Renal cortex interstitium (tissue), 11 donors: ENCODE data around the gene SH2D5. TPM values are rescaled to one million over a fixed set of nuclear protein-coding genes. Genes with fewer than 3 reads are reported as not detected.
"Not testable (repeated sequence)": the region's sequence is repeated elsewhere in the genome, so short reads cannot be mapped to it uniquely, and the experiment has no call there.

ENCODE experiments used
- DNase-seq, 11 donors: peaks; one replicate each; pipeline ENCODE4 v3.0.0-alpha.2; 2013; ENCODE audit warnings: low read depth in 9 of 11, low spot score in 4 of 11; ENCODE audit errors: extremely low read depth in 1 of 11
- polyA plus RNA-seq, 3 donors: library from polyadenylated mRNA; unstranded; fragments of 120-200 nt; gene quantifications; one replicate each; pipeline ENCODE4 v1.2.1, GENCODE V29; 2013; ENCODE audit not compliant: insufficient read length in 3 of 3

SH2D5 gene
- polyA plus RNA-seq, 3 donors = 0.93 to 1.5 (median 1.4) TPM

DNA sequence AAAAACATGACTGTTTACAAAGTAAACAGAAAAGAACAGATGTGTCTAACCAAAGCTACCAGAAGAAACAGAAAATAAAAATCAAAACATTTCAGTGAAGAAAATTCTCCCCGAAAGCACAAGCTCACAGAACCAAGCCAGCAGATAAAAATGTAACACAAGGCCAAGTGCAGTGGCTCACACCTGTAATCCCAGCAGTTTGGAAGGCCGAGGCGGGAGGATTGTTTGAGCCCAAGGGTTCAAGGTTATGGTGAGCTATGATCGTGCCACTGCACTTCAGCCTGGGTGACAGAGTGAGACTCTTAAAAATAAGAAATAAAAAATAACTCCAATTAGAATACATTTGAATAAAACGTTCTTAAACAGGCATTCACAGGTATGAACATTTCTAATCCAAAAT is 52.2 kb downstream of the SH2D5 start:
- no peak for DNase-seq

DNA sequence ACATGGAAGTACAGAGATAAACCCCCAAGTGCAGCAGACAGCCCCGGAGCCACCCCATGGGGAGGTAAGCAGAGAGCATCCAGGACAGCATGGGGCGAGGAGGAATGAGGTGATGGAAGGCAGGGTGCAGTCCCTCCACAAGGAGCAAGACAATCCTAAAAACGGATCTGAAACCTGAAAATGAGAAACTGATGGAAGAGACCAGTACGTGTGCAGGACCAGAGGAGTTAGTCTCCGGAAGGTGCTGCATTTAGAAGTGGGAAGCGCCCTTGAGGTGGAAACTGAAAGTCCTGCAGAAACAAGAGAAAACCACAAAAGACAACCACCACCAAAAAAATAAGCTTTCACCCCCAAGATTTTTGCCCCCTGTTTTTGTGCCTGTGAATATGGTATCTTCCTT is 53.9 kb downstream of the SH2D5 start:
- no peak for DNase-seq

DNA sequence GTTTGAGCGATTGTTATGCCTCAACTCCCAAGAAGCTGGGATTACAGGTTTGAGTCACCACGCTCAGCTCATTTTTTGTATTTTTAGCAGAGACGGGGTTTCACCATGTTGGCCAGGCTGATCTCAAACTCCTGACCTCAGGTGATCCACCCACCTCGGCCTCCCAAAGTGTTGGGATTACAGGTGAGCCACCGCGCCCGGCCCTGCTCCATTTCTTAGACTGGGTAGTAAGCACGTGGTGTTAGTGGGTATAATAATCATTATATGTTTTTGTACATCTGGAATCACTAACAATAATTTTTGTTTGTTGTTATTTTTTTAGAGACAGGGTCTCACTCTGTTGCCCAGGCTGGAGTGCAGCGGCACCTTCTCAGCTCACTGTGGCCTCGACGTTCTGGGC is 58.9 kb downstream of the SH2D5 start:
- DNase-seq = not testable (repeated sequence)

DNA sequence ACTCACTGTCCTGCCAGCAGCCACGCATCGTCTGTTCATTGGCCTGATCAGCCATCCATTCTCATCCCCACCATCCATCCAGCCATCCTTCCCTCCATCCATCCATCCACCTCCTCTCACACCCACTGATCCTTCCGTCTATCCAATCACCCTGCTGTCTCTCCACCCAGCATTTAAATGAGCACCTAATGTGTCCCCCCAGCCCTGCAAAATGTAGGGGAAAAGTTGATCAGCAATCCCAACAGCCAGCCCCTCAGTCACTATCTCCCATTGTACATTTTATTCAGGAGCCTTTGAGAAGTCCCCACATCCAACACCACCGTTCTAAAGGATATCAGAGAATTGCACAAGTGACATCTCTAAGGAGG is 60.3 kb downstream of the SH2D5 start:
- no peak for DNase-seq

DNA sequence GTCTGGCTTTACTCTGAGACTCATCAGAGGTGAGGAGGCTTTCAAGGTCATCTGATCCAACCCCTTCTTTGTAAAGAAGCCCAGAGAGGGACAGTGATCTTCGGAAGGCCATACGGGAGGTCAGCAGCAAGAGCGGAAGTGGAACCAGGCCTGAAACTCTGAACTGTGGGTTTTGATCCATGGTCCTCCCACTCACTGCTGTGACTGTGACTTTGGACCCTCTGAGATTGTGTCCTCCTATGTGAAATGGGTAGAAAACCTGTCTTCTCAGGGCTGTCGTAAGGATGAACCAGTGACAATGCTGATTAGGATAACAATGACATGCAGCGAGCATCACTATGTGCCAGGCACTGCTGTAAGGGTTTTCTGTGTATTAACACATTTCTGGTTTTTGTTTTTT is 61.6 kb downstream of the SH2D5 start:
- DNase-seq = no peak

Other genes with a start within 250 kb of the SH2D5 start
- gene CAMK2N1, start 246.5 kb downstream of the SH2D5 start, polyA plus RNA-seq = 10 to 100 TPM; 67.5 to 90.2 (median 84.3) TPM
- 10 to 100 TPM; 30.4 to 39.7 (median 34.3) TPM for gene MUL1, start 224.6 kb downstream of the SH2D5 start, polyA plus RNA-seq
- 1 to 10 TPM in 2 of 3 donors, under 1 TPM in 1; 0.79 to 2.1 (median 1.6) TPM for gene FAM43B, start 180.1 kb downstream of the SH2D5 start, polyA plus RNA-seq
- 1 to 10 TPM; 4.5 to 6.1 (median 5.7) TPM for gene CDA, start 143.6 kb downstream of the SH2D5 start, polyA plus RNA-seq
- gene PINK1, start 99.2 kb downstream of the SH2D5 start, polyA plus RNA-seq = 10 to 100 TPM; 63.7 to 79.6 (median 69.3) TPM
- 100 to 1,000 TPM; 213 to 238 (median 218) TPM for gene DDOST, start 71.3 kb downstream of the SH2D5 start, polyA plus RNA-seq
- 1 to 10 TPM; 2.8 to 5.8 (median 3.1) TPM for gene KIF17, start 14.7 kb downstream of the SH2D5 start, polyA plus RNA-seq
- 100 to 1,000 TPM; 278 to 383 (median 294) TPM for gene HP1BP3, start 54.6 kb upstream of the SH2D5 start, polyA plus RNA-seq